GM12891 (cell line): ENCODE data around the gene NAA60.
"Not testable (repeated sequence)": the region's sequence is repeated elsewhere in the genome, so short reads cannot be mapped to it uniquely, and the experiment has no call there.

Experiments
- DNase-seq: peaks from one replicate; pipeline ENCODE4 v3.0.0; 2011; ENCODE audit warnings: low spot score; ENCODE audit not compliant: insufficient read length
- FAIRE-seq: peaks from 2 replicates; lab custom pipeline; 2011; peaks lifted over from hg19 to GRCh38; lab: Jason Lieb, UNC
- PAX5 ChIP-seq: IDR thresholded peaks from 2 replicates; pipeline ENCODE4 v1.6.1; 2011; ENCODE audit warnings: low read length, moderate library complexity, mild to moderate bottlenecking; ENCODE audit not compliant: insufficient read depth, severe bottlenecking
- POLR2A ChIP-seq: IDR thresholded peaks from 2 replicates; pipeline ENCODE4 v1.6.1; 2011; ENCODE audit warnings: low read depth, low read length, control low read depth
- POLR2AphosphoS5 ChIP-seq: IDR thresholded peaks from 2 replicates; pipeline ENCODE4 v1.6.1; 2011; ENCODE audit warnings: low read depth, low read length, control low read depth
- POU2F2 ChIP-seq: IDR thresholded peaks from 2 replicates; pipeline ENCODE4 v1.6.1; 2011; ENCODE audit warnings: low read depth, mild to moderate bottlenecking, control low read depth, low read length, moderate library complexity
- SPI1 ChIP-seq: IDR thresholded peaks from 2 replicates; pipeline ENCODE4 v1.6.1; 2011; ENCODE audit warnings: low read depth, low read length, control low read depth
- TAF1 ChIP-seq: IDR thresholded peaks from 2 replicates; pipeline ENCODE4 v1.6.1; 2011; ENCODE audit warnings: low read depth, low read length, control low read depth

The NAA60 gene

DNA sequence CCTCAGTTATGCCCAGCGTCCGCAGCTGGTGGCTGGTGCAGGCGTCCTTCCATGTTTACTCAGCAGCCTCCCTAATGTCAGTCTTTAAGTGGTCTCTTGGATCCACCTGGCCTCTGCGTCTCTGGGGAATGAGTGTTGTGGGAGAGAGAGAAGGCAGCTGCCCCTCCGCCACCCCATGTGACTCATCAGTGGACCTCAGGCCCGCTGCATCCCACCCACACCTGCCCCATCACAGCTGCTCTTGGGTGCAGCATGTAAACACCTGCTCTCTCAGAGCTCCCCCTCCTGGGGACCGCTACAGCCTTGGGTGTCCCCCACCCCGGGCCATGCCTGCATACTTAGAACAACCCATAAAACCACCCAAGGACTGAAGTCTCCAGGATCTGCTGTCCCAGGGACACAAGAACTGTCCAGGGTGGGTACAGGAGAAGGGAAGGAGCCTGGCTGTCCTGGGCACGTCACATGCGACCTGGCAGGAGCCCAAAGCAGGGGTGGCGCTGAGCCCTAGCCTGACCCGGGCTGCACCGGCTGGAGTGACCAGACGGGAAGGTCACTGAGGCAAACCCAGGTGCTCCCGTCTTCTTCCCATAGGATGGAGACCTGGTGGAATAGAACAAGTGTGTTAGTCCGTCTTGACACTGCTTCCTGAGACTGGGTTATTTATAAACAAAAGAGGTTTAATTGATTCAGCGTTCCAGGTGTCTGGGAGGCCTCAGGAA, 47.6 kb downstream of the NAA60 start:
- FAIRE-seq (no peak), DNase-seq (no peak)
- no peak for TF ChIP-seq POU2F2
- TF ChIP-seq SPI1 = no peak
- no peak for TF ChIP-seq POLR2AphosphoS5
- TF ChIP-seq PAX5 = no peak
- no peak for TF ChIP-seq TAF1
- TF ChIP-seq POLR2A = no peak

DNA sequence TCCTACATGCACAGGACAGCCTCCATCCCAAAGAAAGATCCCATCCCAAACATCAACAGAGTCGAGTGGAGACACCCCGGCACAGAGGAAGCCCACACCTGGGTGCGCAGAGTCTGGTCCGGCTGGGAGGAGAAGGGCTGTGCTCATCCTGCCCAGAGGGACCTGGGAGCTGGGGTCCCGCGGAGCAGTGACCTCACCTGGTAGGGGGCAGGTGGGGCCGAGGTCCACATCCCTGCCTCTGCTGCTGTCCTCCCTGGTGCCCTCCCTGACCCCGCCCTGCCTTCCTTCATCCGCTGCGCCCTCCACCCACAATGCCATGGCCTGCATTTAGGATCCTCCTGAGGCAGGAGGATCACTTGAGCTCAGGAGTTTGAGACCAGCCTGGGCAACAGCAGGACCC, 48.9 kb downstream of the NAA60 start:
- TF ChIP-seq POLR2AphosphoS5 (no peak), POU2F2 (no peak), TAF1 (no peak), POLR2A (no peak), PAX5 (no peak), SPI1 (no peak)
- FAIRE-seq = no peak

GRCh38 chr16:3494386-3494973, 51.0 kb downstream of the NAA60 start:
- no peak for DNase-seq
- TF ChIP-seq POLR2AphosphoS5 (no peak), SPI1 (no peak), PAX5 (no peak), POU2F2 (no peak), TAF1 (no peak)
- FAIRE-seq = no peak

More for the DNA sequence above, 48.9 kb downstream of the NAA60 start:
- DNase-seq = no peak

- DNase-seq = no peak
- TF ChIP-seq POLR2A (no peak), POLR2AphosphoS5 (no peak), POU2F2 (no peak), SPI1 (no peak), PAX5 (no peak), TAF1 (no peak)
- no peak for FAIRE-seq
Observed at GRCh38 chr16:3495176-3495575, 51.7 kb downstream of the NAA60 start, which contains the start of gene C16orf90. Gene C16orf90, minus strand, starts transcription at chr16:3495489. Its CDS starts 68 bp downstream, at chr16:3495421.

DNA sequence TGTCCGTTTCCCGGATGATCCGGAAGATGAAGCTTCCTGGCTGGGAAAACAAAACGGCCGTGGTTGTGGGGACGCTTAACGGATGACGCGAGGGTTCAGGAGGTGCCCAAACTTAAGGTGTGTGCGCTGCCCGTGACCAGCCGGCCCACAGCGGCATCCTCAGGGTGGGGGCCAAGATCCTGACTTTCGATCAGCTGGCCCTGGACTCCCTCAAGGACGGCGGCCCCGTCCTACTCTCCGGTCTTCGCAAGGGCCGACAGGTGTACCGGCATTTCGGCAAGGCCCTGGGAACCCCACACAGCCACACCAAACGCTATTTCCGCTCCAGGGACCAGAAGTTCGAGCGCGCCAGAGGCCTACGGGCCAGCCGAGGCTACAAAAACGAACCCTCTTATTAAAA, 52.9 kb downstream of the NAA60 start:
- DNase-seq = no peak
- TF ChIP-seq POU2F2 = no peak
- TF ChIP-seq SPI1 = no peak
- TF ChIP-seq TAF1 = no peak
- TF ChIP-seq PAX5 = no peak
- no peak for TF ChIP-seq POLR2AphosphoS5
- TF ChIP-seq POLR2A = no peak
- FAIRE-seq = no peak

GRCh38 chr16:3497771-3498170, 54.3 kb downstream of the NAA60 start:
- FAIRE-seq (no peak), DNase-seq (no peak)
- TF ChIP-seq POLR2A (no peak), POU2F2 (no peak), PAX5 (no peak), SPI1 (no peak), POLR2AphosphoS5 (no peak), TAF1 (no peak)

- TF ChIP-seq POU2F2 (no peak), TAF1 (no peak), SPI1 (no peak), POLR2A (no peak), POLR2AphosphoS5 (no peak), PAX5 (no peak)
- no peak for FAIRE-seq
- DNase-seq = no peak
Observed at GRCh38 chr16:3498988-3499387, 55.5 kb downstream of the NAA60 start.

DNA sequence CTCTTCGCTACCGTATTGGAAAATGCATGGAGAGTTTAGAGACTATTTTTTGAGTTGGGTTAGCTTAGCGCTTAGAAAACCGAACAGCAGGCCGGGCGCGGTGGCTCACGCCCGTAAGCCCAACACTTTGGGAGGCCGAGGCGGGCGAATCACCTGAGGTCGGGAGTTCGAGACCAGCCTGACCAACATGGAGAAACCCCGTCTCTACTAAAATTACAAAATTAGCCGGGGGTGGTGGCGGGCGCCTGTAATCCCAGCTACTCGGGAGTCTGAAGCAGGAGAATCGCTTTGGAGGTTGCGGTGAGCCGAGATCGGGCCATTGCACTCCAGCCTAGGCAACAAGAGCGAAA, 57.9 kb downstream of the NAA60 start:
- not testable (repeated sequence) for FAIRE-seq, DNase-seq

DNA sequence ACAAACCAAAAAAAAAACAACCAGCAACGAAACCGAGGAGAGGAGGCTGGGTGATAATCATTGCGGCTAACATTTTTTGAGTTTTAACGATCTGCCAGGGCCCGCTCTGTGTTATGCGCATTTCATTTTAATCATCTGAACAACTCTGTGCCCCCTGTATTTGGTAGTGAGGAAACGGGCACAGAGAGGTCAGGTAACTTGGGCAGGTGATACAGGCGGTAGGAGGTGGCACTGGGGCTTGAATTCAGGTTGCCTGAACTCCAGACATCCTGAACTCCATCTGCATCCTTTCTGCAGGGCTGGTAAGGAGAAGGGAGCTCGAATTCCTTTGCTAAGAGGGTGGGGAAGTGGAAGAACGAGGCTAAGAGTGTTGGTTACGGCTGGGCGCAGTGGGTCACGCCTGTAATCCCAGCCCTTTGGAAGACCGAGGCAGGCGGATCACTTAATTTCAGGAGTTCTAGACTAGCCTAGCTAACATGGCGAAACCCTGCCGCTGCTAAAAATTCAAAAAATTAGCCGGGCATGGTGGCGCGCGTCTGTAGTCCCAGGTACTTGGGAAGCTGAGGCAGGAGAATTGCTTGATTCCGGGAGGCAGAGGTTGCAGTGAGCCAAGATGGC, 58.4 kb downstream of the NAA60 start:
- FAIRE-seq = no peak
- no peak for DNase-seq
- TF ChIP-seq PAX5 = no peak
- TF ChIP-seq SPI1 = no peak
- no peak for TF ChIP-seq TAF1
- TF ChIP-seq POU2F2 = no peak
- TF ChIP-seq POLR2A = no peak

DNA sequence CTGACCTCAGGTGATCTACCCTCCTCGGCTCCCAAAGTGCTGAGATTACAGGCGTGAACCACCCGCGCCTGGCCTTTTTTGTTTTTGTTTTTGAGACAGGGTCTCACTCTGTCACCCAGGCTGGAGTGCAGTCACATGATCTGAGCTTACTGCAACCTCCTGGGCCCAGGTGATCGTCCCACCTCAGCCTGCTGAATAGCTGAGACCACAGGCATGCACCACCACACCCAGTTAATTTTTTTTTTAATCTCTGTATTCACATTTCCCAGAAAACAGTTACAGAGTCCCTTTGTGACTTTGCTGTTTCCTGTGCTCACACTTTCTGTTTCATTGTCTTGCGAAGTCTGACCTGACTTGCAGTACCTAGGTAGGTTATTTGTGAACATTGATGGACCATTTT, 60.0 kb downstream of the NAA60 start:
- DNase-seq (no peak), FAIRE-seq (no peak)
- no peak for TF ChIP-seq TAF1
- TF ChIP-seq POLR2A = no peak
- no peak for TF ChIP-seq POU2F2
- no peak for TF ChIP-seq POLR2AphosphoS5
- no peak for TF ChIP-seq SPI1
- TF ChIP-seq PAX5 = no peak
